ENCODE results near the gene TGFB1I1.

DNA sequence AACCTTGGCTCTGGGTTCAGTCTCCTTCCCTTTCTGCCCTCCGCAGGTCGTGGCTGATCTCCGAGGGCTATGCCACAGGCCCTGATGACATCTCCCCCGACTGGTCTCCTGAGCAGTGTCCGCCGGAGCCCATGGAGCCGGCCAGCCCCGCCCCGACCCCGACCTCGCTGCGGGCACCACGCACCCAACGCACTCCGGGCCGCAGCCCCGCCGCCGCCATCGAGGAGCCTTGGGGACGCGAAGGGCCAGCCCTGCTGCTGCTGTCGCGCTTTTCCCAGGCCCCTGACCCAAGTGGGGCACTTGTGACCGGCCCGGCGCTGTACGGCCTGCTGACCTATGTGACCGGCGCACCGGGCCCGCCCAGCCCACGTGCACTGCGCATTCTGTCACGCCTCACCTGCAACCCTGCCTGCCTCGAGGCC lies 7.6 kb upstream of the TGFB1I1 start:
- TF ChIP-seq, protein P1, sequence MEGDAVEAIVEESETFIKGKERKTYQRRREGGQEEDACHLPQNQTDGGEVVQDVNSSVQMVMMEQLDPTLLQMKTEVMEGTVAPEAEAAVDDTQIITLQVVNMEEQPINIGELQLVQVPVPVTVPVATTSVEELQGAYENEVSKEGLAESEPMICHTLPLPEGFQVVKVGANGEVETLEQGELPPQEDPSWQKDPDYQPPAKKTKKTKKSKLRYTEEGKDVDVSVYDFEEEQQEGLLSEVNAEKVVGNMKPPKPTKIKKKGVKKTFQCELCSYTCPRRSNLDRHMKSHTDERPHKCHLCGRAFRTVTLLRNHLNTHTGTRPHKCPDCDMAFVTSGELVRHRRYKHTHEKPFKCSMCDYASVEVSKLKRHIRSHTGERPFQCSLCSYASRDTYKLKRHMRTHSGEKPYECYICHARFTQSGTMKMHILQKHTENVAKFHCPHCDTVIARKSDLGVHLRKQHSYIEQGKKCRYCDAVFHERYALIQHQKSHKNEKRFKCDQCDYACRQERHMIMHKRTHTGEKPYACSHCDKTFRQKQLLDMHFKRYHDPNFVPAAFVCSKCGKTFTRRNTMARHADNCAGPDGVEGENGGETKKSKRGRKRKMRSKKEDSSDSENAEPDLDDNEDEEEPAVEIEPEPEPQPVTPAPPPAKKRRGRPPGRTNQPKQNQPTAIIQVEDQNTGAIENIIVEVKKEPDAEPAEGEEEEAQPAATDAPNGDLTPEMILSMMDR (IDR thresholded peaks at IDR 0.05; ENCODE audit: low read length), result no peak
- TF ChIP-seq EZH2 (IDR thresholded peaks at IDR 0.05; ENCODE audit: borderline replicate concordance, low read length), result no peak

Measured in OCI-LY1 (cell line).